HepG2 (cell line): Measurements from ENCODE around the gene HARBI1. TPM values are rescaled to one million over a fixed set of nuclear protein-coding genes. Genes with fewer than 3 reads are reported as not detected.
A peak's percentile ranks its signal among the peaks of the same experiment; 100 is the strongest.

Source experiments
- CREB1 ChIP-seq, 2 experiments: fragments of 450-650 bp in 1 of 2; IDR thresholded peaks; 2 replicates each; pipeline ENCODE4 v1.6.1; 2016 to 2017; ENCODE audit warnings: control low read depth in 1 of 2, mild to moderate bottlenecking in 1 of 2, missing compliant biosample characterization in 1 of 2, missing genetic modification characterization in 1 of 2
- HDAC1 ChIP-seq: sonication (generic); formaldehyde crosslinking; IDR thresholded peaks from 2 replicates; pipeline ENCODE4 v1.5.1; 2020; ENCODE audit warnings: mild to moderate bottlenecking, missing genetic modification reagents
- HES4 ChIP-seq: sonication (generic); formaldehyde crosslinking; IDR thresholded peaks from 2 replicates; pipeline ENCODE4 v1.9.0; 2021; ENCODE audit warnings: mild to moderate bottlenecking, missing genetic modification reagents, borderline replicate concordance
- HOXA9 ChIP-seq: sonication (generic); formaldehyde crosslinking; IDR thresholded peaks from 2 replicates; pipeline ENCODE4 v1.8.1; 2022; ENCODE audit warnings: missing genetic modification reagents, mild to moderate bottlenecking, moderate library complexity, borderline replicate concordance
- MAX ChIP-seq: IDR thresholded peaks from 2 replicates; pipeline ENCODE4 v1.6.1; 2012; ENCODE audit warnings: inconsistent platforms
- MLXIP ChIP-seq: sonication (generic); formaldehyde crosslinking; IDR thresholded peaks from 2 replicates; pipeline ENCODE4 v1.9.0; 2021; ENCODE audit warnings: missing genetic modification reagents, borderline replicate concordance
- NCOR1 ChIP-seq: fragments of 200-600 bp; sonication (generic); IDR thresholded peaks from 2 replicates; pipeline ENCODE4 v1.7.0; 2017; ENCODE audit warnings: antibody characterized with exemption, low read length, borderline replicate concordance
- NFE2 ChIP-seq: sonication (generic); formaldehyde crosslinking; IDR thresholded peaks from 2 replicates; pipeline ENCODE4 v1.4.0; 2020; ENCODE audit warnings: missing genetic modification reagents
- PHF8 ChIP-seq: sonication (generic); formaldehyde crosslinking; IDR thresholded peaks from 2 replicates; pipeline ENCODE4 v1.5.0; 2020; ENCODE audit warnings: missing genetic modification reagents
- RORA ChIP-seq: sonication (generic); formaldehyde crosslinking; IDR thresholded peaks from 2 replicates; pipeline ENCODE4 v1.5.0; 2020; ENCODE audit warnings: mild to moderate bottlenecking, missing genetic modification reagents, moderate library complexity
- TBL1XR1 ChIP-seq: fragments of 150-350 bp; IDR thresholded peaks from 2 replicates; pipeline ENCODE4 v1.6.1; 2014; ENCODE audit warnings: borderline replicate concordance, low read length; ENCODE audit not compliant: partially characterized antibody
- THAP8 ChIP-seq: sonication (generic); formaldehyde crosslinking; IDR thresholded peaks from 2 replicates; pipeline ENCODE4 v1.5.1; 2020; ENCODE audit warnings: missing genetic modification reagents, mild to moderate bottlenecking, borderline replicate concordance
- ZBTB10 ChIP-seq: sonication (generic); formaldehyde crosslinking; IDR thresholded peaks from 2 replicates; pipeline ENCODE4 v1.4.0; 2020; ENCODE audit warnings: missing genetic modification reagents, borderline replicate concordance
- ZFAT ChIP-seq: sonication (generic); formaldehyde crosslinking; conservative IDR thresholded peaks from 2 replicates; pipeline ENCODE4 v1.8.1; 2023; ENCODE audit warnings: missing genetic modification reagents, inconsistent platforms
- ZFX ChIP-seq: sonication (generic); formaldehyde crosslinking; IDR thresholded peaks from 2 replicates; pipeline ENCODE4 v1.4.0; 2020; ENCODE audit warnings: mild to moderate bottlenecking, low read depth, missing genetic modification reagents, moderate library complexity
- ZNF234 ChIP-seq: sonication (generic); formaldehyde crosslinking; conservative IDR thresholded peaks from 2 replicates; pipeline ENCODE4 v1.5.1; 2020; ENCODE audit warnings: mild to moderate bottlenecking, missing genetic modification reagents
- ZNF530 ChIP-seq: sonication (generic); formaldehyde crosslinking; IDR thresholded peaks from 2 replicates; pipeline ENCODE4 v1.5.0; 2020; ENCODE audit warnings: low read depth, mild to moderate bottlenecking, missing genetic modification reagents
- ZNF605 ChIP-seq: sonication (generic); formaldehyde crosslinking; IDR thresholded peaks from 2 replicates; pipeline ENCODE4 v1.8.0; 2022; ENCODE audit warnings: mild to moderate bottlenecking, missing genetic modification reagents
- ZNF674 ChIP-seq: sonication (generic); formaldehyde crosslinking; IDR thresholded peaks from 2 replicates; pipeline ENCODE4 v1.5.0; 2020; ENCODE audit warnings: low read depth, mild to moderate bottlenecking, missing genetic modification reagents
- polyA plus RNA-seq, 8 experiments: library from polyadenylated mRNA; depleted of rRNA in 3 of 8; stranded (reverse) in 7 of 8; unstranded in 1 of 8; fragments of >200 nt; fragmentation: Illumina TruSeq in 4 of 8; extraction: Trizol in 4 of 8; gene quantifications; 2 replicates each; pipeline versions ENCODE4 v1.2.1 to v1.2.3, GENCODE V29; 2011 to 2016; ENCODE audit warnings: low read depth in 4 of 8, missing spikeins in 1 of 8, mixed read lengths in 1 of 8; ENCODE audit not compliant: insufficient read depth in 1 of 8
- total RNA-seq, 5 experiments: library from RNA; depleted of rRNA; stranded (reverse); fragments of >200 nt; fragmentation: Illumina TruSeq; extraction: Trizol; gene quantifications; 2 replicates each; pipeline ENCODE4 v1.2.3, GENCODE V29; 2016; ENCODE audit warnings: low read depth in 1 of 5

The HARBI1 gene
- total and polyA plus RNA-seq, 2 of the 13 experiments (the other 11 are each of a cell fraction or from before 2014, with no cell fraction given) = 2.5 to 4.8 TPM

- TF ChIP-seq THAP8 (CRISPR knock-in tag) = no peak
- TF ChIP-seq HES4 (CRISPR knock-in tag) = no peak
- peak; percentile 51; the same call in 1 of the 2 replicates for TF ChIP-seq ZNF605 (CRISPR knock-in tag)
- TF ChIP-seq ZNF234 = 0 out of 2 replicates have a peak, but pooled peaks have one; percentile 25
- no peak for TF ChIP-seq ZNF530 (CRISPR knock-in tag)
- peak; percentile 100 for TF ChIP-seq ZFAT (CRISPR knock-in tag)
- TF ChIP-seq PHF8 = peak; percentile 52; the same call in 1 of the 2 replicates
- TF ChIP-seq TBL1XR1 = no peak
- no peak for TF ChIP-seq MLXIP
- TF ChIP-seq NFE2 (CRISPR knock-in tag) = no peak
- 0 out of 2 replicates have a peak, but pooled peaks have one; percentile 26 for TF ChIP-seq RORA
- TF ChIP-seq ZFX (CRISPR knock-in tag) = peak; percentile 72
- TF ChIP-seq HDAC1 (CRISPR knock-in tag) = peak; percentile 71
- TF ChIP-seq NCOR1 = peak; percentile 87; the same call in 1 of the 2 replicates
- TF ChIP-seq MAX = peak; percentile 71
- no peak for TF ChIP-seq ZBTB10 (CRISPR knock-in tag)
- TF ChIP-seq CREB1 (IDR thresholded peaks at IDR 0.05) = peak; percentile 55
- TF ChIP-seq CREB1 (CRISPR knock-in tag; IDR thresholded peaks at IDR 0.05) = peak; percentile 60
- no peak for TF ChIP-seq HOXA9 (CRISPR knock-in tag)
- TF ChIP-seq ZNF674 (CRISPR knock-in tag) = no peak
Measured at GRCh38 chr11:46617134-46617971, at the start of gene HARBI1, which contains the start of gene ATG13 (continued).
